Vagina (tissue), 2 donors: ENCODE measurements around the gene PIAS4. TPM values are rescaled to one million over a fixed set of nuclear protein-coding genes. Genes with fewer than 3 reads are reported as not detected.

Source experiments
- DNase-seq, 2 donors: peaks; one replicate each; pipeline ENCODE4 v3.0.0-alpha.2; 2017; ENCODE audit errors: extremely low spot score in 2 of 2
- H3K27ac ChIP-seq: fragments of 200-600 bp; sonication (generic); one replicate; pipeline ENCODE4 v1.5.1; 2019
- H3K27me3 ChIP-seq: fragments of 200-600 bp; sonication (generic); one replicate; pipeline ENCODE4 v1.5.1; 2019
- H3K36me3 ChIP-seq, 2 donors: fragments of 200-600 bp; sonication (generic); one replicate each; pipeline ENCODE4 v1.5.1; 2017 to 2019
- H3K4me1 ChIP-seq: fragments of 200-600 bp; sonication (generic); one replicate; pipeline ENCODE4 v1.5.1; 2019
- H3K4me3 ChIP-seq, 2 donors: fragments of 200-600 bp; sonication (generic); 1 replicate in 1 of 2; 2 replicates in 1 of 2; pipeline ENCODE4 v1.5.1; 2016 to 2019
- H3K9me3 ChIP-seq: fragments of 200-600 bp; sonication (generic); one replicate; pipeline ENCODE4 v1.5.1; 2019
- POLR2A ChIP-seq, 2 donors: fragments of 450-650 bp; IDR thresholded peaks; one replicate each; pipeline ENCODE4 v1.6.1; 2017; ENCODE audit warnings: antibody characterized with exemption in 2 of 2, mild to moderate bottlenecking in 2 of 2, moderate library complexity in 2 of 2
- POLR2AphosphoS5 ChIP-seq, 2 donors: sonication (generic); formaldehyde crosslinking; IDR thresholded peaks; one replicate each; pipeline ENCODE4 v1.9.0; 2017; ENCODE audit warnings: antibody characterized with exemption in 2 of 2, mild to moderate bottlenecking in 2 of 2, low read depth in 1 of 2; ENCODE audit not compliant: insufficient read depth in 1 of 2
- intact Hi-C: fragments of 100-400 bp; cut with DNase I; formaldehyde crosslinking; loops from one replicate; pipeline ENCODE4 v1.15.1; 2023
- total RNA-seq: library from RNA; depleted of rRNA; stranded (reverse); fragments of >200 nt; gene quantifications from one replicate; pipeline ENCODE4 v1.2.3, GENCODE V29; 2016
- TF ChIP-seq, protein P1 (sequence below), 3 experiments: fragments of 450-650 bp in 2 of 3; fragments of 200-600 bp in 1 of 3; sonication (generic) in 1 of 3; IDR thresholded peaks; one replicate each; pipeline ENCODE4 v1.5.1; 2017 to 2019; ENCODE audit warnings: antibody characterized with exemption in 3 of 3, mild to moderate bottlenecking in 2 of 3, moderate library complexity in 2 of 3

PIAS4 gene
- total RNA-seq, 1 donor from 2014 or later: 14.0 TPM

- intact Hi-C loops: no loop called here
- no peak overlapping the region for H3K27ac ChIP-seq
- peaks cover 50% of the 10 kb centered on the region for H3K4me1 ChIP-seq
- H3K4me3 ChIP-seq: no peak overlapping the region
- no peak for TF ChIP-seq POLR2A (IDR thresholded peaks at IDR 0.05)
- TF ChIP-seq, protein P1, sequence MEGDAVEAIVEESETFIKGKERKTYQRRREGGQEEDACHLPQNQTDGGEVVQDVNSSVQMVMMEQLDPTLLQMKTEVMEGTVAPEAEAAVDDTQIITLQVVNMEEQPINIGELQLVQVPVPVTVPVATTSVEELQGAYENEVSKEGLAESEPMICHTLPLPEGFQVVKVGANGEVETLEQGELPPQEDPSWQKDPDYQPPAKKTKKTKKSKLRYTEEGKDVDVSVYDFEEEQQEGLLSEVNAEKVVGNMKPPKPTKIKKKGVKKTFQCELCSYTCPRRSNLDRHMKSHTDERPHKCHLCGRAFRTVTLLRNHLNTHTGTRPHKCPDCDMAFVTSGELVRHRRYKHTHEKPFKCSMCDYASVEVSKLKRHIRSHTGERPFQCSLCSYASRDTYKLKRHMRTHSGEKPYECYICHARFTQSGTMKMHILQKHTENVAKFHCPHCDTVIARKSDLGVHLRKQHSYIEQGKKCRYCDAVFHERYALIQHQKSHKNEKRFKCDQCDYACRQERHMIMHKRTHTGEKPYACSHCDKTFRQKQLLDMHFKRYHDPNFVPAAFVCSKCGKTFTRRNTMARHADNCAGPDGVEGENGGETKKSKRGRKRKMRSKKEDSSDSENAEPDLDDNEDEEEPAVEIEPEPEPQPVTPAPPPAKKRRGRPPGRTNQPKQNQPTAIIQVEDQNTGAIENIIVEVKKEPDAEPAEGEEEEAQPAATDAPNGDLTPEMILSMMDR (IDR thresholded peaks at IDR 0.05): no peak
- TF ChIP-seq POLR2AphosphoS5 (IDR thresholded peaks at IDR 0.05; ENCODE audit: insufficient read depth in 1 of 2, low read depth in 1 of 2): no peak
- DNase-seq: no peak
- no peaks in the 10 kb centered on the region for H3K27me3 ChIP-seq
- H3K36me3 ChIP-seq: peaks cover 0 to 36% of the 10 kb centered on the region in 2 donors
- H3K9me3 ChIP-seq: no peaks in the 10 kb centered on the region
These were observed 38.2 kb downstream of the PIAS4 start for GRCh38 chr19:4045597-4046361.

GRCh38 chr19:4046362-4046691 is 38.8 kb downstream of the PIAS4 start:
- Histone ChIP-seq H3K9me3 (no peaks in the 10 kb centered on the region), H3K27me3 (no peaks in the 10 kb centered on the region), H3K4me3 (no peak overlapping the region), H3K4me1 (peaks cover 52% of the 10 kb centered on the region), H3K27ac (no peak overlapping the region), H3K36me3 (peaks cover 0 to 36% of the 10 kb centered on the region in 2 donors)
- TF ChIP-seq, protein P1 (IDR thresholded peaks at IDR 0.05): no peak
- intact Hi-C loops: no loop called here
- no peak for DNase-seq

DNA sequence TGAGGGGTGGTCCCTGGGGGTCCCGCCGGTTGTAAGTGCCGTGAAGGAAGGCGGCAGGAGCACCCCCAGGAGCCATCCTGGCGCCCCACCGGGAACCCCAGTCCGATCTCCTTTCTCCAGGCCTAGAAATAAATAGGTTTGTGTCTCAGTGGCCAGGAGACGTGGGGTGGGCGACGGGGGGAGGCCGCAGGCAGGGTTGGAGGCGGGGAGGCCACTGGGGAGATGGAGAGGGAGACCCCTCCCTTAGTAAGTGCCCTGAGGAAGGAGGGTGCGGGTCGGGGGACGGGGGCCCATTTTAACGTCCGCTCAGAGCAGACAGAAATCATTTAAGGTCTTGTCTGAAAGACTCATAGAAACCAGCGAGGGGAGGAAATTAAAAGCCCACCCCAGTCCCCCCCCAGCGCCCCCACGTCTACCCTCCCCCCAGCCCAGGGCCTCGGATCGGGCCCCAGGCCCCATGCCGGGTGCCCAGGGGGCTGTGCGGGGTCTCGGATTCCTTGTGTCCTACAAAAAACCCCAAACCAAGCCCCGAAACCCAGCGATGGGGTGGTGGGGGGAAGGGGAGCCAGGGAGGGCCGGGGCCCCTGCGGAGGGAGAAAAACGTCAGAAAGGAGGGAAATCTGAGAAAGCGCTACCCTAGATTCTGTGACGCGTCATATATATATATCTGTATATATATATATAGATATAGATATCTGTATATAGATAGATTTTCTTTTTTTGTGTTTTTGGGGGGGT is 39.6 kb downstream of the PIAS4 start:
- TF ChIP-seq POLR2A (IDR thresholded peaks at IDR 0.05) (no peak), POLR2AphosphoS5 (IDR thresholded peaks at IDR 0.05; ENCODE audit: insufficient read depth in 1 of 2, low read depth in 1 of 2) (no peak)
- TF ChIP-seq, protein P1 (IDR thresholded peaks at IDR 0.05): no peak
- Histone ChIP-seq H3K27ac (no peak overlapping the region), H3K4me3 (no peak overlapping the region), H3K36me3 (peaks cover 0 to 36% of the 10 kb centered on the region in 2 donors), H3K9me3 (no peaks in the 10 kb centered on the region), H3K27me3 (no peaks in the 10 kb centered on the region), H3K4me1 (peaks cover 60% of the 10 kb centered on the region)
- intact Hi-C loops: no loop called here
- DNase-seq: no peak

DNA sequence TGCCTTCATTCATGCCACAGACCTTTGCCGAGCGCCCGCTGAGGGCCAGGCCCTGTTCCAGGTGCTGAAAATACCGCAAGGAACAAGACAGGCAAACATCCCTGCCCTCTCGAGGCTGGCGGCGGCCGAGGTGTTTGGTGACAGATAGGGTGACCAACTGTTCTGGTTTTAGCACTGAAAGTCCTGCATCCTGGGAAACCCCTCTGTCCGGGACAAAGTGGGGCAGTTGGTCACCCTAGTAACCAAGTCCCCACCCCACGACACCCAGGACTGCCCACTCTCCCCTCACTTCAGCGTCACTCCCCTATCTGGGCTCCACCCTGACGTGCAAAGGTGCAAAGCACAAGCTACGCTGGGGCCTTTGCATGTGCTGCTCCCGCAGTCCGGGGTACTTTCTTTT is 41.9 kb downstream of the PIAS4 start:
- H3K4me1 ChIP-seq: peaks cover 58% of the 10 kb centered on the region
- H3K36me3 ChIP-seq: peaks cover 0 to 47% of the 10 kb centered on the region in 2 donors
- intact Hi-C loops: no loop called here
- H3K27ac ChIP-seq: no peak overlapping the region
- TF ChIP-seq POLR2AphosphoS5 (IDR thresholded peaks at IDR 0.05; ENCODE audit: insufficient read depth in 1 of 2, low read depth in 1 of 2) (no peak), POLR2A (IDR thresholded peaks at IDR 0.05) (no peak)
- TF ChIP-seq, protein P1 (IDR thresholded peaks at IDR 0.05): no peak
- no peaks in the 10 kb centered on the region for H3K9me3 ChIP-seq
- no peak for DNase-seq
- no peaks in the 10 kb centered on the region for H3K27me3 ChIP-seq
- H3K4me3 ChIP-seq: no peak overlapping the region
